COLO668 (cell line): Measurements from ENCODE around the gene LARP7.
A peak's percentile ranks its signal among the peaks of the same experiment; 100 is the strongest.
"Not testable (repeated sequence)": the region's sequence is repeated elsewhere in the genome, so short reads cannot be mapped to it uniquely, and the experiment has no call there.

ENCODE experiments used
- DNase-seq: peaks from one replicate; lab custom pipeline; 2025; ENCODE audit not compliant: unreplicated experiment; lab: John Stamatoyannopoulos, UW

LARP7 gene

GRCh38 chr4:112636688-112637551, at the start of gene LARP7, which contains the start of gene ZGRF1:
TSS of gene LARP7 (plus strand) at chr4:112637143. CDS start at chr4:112644670, 7,527 bp downstream.
TSS of gene ZGRF1 (minus strand) at chr4:112636909. CDS start at chr4:112633176, 3,733 bp downstream.
- DNase-seq, result peak; percentile 98

DNA sequence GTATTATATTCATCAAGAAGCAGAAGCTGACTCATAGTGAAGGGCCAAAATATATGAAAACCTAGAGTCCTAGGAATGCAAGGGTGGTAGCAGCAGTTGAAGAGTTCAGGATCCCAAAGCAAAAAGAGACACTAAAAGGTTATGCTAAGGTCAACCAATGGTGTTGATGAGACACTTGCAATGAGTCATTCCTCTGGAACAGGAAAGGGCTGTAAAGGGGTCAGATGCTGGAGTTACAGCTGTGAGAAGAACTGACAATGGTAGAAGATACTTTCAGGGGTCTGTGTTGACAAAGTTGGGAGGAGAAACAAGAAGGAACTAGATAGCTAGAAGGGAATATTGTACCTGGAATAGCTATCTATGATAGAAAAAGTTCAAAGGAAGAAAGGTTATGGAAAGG, 47.7 kb upstream of the LARP7 start:
- DNase-seq, result no peak

DNA sequence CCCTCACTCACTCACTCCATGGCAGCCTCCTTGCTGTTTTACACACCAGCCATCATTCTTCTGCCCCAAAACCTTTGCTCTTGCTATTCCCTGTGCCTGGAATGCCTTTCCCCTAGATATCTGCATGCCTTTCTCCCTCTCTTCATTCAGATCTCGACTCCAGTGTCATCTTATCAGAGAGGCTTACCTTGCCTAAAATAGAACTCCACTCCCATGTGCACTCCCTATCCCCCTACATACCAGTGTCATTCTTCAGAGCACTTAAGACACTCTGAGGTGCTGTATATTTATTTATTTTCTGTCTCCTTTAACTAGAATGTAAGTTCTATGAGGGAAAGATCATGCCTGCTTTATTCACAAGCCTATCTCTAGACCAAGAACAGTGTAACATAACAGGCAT, 45.4 kb upstream of the LARP7 start:
- DNase-seq, result no peak

DNA sequence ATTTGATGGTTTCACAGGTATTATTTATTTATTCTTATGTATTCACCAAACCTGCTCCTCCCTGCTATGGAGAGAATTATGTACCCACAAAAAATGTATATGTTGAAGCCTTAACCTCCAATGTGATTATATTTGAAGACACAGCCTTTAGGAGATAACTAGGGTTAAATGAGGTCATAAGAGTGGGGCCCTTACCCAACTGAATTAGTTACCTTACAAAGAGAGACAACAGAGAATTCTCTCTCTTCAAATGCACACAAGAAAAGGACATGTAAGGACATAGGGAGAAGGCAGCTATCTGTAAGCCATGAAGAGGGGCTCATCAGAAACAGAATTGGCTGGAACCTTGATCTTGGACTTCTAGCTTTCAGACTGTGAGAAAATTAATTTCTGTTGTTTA, 44.2 kb upstream of the LARP7 start:
- no peak for DNase-seq

DNA sequence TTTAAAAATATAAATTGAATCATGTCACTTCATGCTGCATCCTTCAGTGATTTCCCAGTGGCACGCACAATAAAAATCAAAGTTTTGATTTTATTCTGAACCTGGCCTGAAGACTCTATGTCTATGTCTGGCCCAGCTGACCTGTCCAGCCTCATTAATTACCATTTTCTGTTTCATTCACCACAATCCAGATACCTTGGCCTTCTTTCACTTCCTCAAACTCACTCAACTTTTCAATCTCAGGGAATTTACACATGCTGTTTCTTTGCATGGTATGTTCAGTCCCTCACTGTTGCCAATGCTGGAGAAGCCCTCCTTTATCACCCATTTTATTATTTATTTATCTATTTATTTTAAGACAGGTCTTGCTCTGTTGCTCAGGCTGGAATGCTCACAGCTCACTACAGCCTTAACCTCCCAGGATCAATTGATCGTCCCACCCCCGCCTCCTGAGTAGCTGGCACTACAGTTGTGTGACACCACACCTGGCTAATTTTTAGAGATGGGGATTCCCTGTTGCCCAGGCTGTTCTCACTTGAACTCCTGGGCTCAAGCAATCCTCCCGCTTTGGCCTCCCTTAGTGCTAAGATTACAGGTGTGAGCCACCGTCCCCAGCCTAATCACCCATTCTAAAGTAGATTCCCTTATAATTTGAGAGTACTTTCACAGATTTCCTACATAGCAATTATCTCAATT, 43.4 kb upstream of the LARP7 start:
- no peak for DNase-seq

DNA sequence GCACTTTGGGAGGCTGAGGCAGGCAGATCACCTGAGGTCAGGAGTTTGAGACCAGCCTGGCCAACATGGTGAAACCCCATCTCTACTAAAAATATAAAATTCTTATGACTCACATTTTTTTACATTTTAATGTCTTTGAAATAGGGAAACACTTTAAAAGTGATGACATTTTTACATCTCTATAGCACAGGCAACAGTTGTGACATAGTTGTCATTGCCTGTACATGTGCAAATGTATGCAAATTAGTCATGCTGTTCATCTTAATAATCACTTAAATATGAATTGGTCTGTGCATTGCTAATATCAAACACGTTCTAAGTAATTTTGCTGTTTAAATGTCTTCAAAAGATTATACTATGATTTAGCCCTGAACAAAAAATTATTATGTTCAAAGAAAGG, 42.0 kb upstream of the LARP7 start:
- DNase-seq, result no peak

DNA sequence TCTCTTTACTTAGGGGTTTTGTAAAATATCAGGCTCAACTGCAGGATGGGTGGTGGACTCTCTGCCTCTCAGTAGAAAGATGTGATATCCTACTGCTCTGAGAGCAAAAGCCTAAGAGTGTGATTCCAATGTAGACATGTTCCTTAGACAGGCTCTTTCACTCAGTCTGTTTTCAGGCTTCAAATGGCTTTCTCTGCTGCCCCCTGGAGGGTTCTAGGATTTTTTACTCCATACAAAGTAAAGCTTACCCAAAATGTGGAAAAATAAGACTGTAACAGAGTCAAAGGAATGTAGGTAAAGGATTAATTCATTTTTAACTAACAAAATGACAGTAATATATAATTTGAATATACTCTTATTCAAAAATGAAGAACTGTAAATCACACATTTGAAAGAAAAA, 32.4 kb upstream of the LARP7 start:
- DNase-seq, result peak; percentile 20

DNA sequence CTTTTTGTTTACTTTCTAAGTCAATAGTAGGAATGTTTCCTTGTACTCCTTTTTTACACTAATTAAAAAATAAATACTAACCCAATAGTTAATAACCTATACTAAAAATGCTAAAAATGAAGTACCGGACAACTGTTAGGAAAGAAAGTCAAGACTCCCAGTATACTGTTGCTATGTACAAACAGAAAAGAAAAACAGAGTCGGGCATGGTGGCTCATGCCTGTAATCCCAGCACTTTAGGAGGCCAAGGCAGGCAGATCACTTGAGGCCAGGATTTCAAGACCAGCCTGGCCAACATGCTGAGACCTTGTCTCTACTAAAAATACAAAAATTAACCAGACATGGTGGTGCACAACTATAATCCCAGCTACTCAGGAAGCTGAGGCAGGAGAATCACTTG, 24.1 kb upstream of the LARP7 start:
- DNase-seq, result not testable (repeated sequence)

DNA sequence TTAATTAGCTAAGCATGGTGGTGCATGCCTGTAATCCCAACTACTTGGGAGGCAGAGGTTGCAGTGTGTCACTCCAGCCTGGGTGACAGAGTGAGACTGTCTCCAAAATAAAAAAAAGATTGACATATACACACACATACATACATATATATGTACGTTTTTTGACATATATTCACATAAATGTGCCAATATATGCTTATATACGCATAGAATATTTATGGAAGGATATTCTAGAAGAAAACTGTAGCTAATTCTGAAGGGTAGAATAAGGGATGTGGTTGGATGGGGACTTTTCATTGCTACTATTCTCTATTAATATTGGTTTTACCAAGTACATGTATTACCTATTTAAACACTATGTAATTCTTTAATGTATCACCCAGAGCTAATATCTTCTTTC, 20.0 kb upstream of the LARP7 start:
- no peak for DNase-seq

GRCh38 chr4:112626228-112626627, 10.7 kb upstream of the LARP7 start:
- no peak for DNase-seq

GRCh38 chr4:112633477-112634235, 3.3 kb upstream of the LARP7 start:
- DNase-seq, result no peak

GRCh38 chr4:112637552-112637866, 566 bp downstream of the LARP7 start:
- no peak for DNase-seq

DNA sequence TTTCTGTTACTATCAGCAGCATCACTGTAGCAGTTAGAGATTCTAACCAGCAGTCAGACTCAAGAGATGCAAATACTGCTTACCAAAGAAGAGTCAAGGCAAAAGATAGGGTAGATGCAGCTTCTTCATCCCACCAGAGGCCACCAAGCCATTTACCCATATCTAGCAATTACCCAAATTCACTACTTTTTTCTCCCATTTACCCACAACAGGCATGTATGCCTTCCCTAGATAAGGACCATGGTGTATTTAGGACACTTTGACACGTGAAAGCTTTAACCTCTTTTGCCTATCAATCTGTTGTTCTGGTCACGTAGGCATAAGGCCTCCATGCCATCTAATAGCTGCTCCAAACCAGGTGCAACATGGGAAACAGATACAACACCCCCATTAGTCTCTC, 5.6 kb downstream of the LARP7 start:
- no peak for DNase-seq

DNA sequence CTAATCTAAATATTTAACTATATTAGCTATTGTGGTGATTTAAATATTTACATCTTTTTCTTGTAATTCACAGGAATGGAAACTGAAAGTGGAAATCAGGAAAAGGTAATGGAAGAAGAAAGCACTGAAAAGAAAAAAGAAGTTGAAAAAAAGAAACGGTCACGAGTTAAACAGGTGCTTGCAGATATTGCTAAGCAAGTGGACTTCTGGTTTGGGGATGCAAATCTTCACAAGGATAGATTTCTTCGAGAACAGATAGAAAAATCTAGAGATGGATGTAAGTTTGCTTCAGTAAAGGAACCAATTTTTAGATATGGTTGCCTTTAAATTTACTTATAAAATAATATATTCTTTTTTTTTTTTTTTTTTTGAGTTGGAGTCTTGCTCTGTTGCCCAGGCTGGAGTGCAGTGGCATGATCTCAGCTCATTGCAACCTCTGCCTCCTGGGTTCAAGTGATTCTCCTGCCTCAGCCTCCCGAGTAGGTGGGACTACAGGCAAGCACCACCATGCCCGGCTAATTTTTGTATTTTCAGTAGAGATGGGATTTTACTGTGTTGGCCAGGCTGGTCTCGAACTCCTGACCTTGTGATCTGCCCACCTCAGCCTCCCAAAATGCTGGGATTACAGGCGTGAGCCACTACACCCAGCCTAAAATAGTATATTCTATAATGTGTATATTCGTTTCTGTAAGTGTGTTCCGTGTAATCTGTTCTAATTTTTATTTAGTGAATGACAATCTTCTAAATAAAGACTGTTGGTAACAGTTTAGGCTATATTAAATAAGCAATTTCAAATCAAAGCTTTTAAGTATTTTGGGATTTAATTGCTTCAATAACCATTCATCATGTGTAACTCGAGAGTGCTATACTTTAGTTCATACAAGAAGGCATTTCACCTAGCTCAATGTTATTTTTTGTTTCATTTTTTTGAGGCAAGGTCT, 7.9 kb downstream of the LARP7 start:
- not testable (repeated sequence) for DNase-seq

DNA sequence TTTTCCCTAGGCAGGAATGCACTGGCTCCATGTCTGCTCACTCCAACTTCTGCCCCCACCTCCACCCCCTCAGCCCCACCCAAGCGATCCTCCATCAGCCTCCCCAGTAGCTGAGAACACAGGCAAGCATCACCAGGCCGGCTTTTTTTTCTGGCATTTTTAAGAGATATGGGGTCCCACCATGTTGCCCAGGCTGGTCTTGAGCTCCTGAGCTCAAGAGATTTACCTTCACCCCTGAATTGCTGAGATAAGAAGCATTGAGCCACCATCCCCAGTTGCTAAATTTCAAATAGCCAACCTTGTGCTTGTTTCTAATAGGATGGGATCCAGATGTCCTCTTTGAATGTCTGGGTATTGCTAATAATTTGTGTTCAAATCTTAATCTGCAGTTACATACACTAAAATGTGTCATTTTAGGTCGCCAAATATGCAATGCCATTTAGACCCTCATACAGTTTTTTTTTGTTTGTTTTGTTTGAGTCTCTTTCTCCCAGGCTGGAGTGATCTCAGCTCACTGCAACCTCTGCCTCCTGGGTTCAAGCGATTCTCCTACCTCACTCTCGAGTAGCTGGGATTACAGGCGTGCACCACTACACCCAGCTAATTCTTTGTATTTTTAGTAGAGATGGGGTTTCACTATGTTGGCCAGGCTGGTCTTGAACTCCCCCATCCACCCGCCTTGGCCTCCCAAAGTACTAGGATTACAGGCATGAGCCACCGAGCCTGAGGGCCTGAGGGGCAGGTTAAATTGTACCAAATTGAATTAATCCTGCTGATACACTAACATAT, 8.8 kb downstream of the LARP7 start:
- no peak for DNase-seq

DNA sequence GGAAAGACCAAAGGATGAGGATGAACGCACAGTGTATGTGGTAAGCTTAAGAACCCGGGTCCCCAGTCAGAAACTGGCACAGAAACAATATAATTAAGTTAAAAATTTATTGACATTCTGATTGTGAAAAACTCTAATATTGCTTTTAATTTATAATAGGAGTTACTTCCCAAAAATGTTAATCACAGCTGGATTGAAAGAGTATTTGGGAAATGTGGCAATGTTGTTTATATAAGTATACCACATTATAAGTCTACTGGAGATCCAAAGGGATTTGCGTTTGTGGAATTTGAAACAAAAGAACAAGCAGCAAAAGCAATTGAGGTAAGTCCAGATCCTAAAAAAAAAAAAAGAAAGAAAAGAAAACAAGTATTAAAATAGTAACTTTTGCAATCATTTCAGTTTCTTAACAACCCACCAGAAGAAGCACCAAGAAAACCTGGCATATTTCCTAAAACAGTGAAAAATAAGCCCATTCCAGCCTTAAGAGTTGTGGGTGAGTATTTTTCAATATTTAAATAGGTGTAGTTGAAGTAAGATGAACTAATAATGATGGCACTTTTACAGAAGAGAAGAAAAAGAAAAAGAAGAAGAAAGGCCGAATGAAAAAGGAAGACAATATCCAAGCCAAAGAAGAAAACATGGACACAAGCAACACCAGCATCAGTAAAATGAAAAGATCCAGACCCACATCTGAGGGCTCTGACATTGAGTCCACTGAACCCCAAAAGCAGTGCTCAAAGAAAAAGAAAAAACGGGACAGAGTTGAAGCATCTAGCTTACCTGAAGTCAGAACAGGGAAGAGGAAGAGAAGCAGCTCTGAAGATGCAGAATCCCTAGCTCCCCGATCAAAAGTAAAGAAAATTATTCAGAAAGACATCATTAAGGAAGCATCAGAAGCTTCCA, 9.9 kb downstream of the LARP7 start:
- DNase-seq, result no peak

GRCh38 chr4:112647785-112648184, 10.8 kb downstream of the LARP7 start:
- no peak for DNase-seq

GRCh38 chr4:112648263-112649054, 11.5 kb downstream of the LARP7 start:
- no peak for DNase-seq
